GM23248 (cell line): Measurements from ENCODE around the gene ING3.

Source experiments
- EZH2 ChIP-seq: fragments of 200-600 bp; sonication (generic); IDR thresholded peaks from 2 replicates; pipeline ENCODE4 v1.6.1; 2018; ENCODE audit warnings: antibody characterized with exemption, mild to moderate bottlenecking; ENCODE audit not compliant: insufficient read depth, poor library complexity, severe bottlenecking
- EZH2phosphoT487 ChIP-seq: fragments of 200-600 bp; sonication (generic); IDR thresholded peaks from 2 replicates; pipeline ENCODE4 v1.6.1; 2018; ENCODE audit warnings: antibody characterized with exemption, moderate library complexity, mild to moderate bottlenecking, low read depth; ENCODE audit not compliant: insufficient read depth

DNA sequence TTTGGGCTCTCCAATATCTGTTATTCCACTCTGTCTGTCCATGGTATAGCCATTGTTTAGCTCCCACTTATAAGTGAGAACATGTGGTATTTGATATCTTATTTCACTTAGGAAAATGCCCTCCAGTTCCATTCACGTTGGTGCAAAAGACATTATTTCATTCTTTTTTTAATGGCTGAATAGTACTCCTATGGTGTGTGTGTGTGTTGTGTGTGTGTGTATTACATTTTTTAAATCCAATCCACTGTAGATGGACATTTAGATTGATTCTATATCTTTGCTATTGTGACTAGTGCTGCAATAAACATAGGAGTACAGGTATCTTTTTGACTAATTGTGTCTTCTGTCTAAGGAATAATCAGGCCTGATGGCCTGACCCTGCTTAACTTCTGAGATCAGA, 30.5 kb downstream of the ING3 start:
- no peak for TF ChIP-seq EZH2phosphoT487
- TF ChIP-seq EZH2 = no peak
